ENCODE data around the gene APBA1.

DNA sequence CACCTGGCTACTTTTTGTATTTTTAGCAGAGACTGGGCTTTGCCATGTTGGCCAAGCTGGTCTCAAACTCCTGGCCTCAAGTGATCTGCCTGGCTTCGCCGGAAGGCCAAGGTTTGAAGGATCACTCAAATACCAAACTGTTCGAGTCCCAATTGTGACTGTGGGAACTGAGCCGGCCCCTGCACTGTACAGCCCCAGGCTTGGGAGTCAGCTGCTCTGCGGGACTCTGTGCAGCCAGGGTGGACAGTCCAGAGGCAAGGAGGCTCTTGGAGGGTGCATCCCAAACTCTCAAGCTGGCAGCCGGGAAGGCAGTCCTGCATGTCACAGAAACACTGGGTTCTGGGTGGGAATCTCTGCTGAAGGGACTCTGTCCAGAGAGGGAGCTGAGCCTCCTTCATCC, 238.2 kb downstream of the APBA1 start:
- TF ChIP-seq EZH2 (IDR thresholded peaks at IDR 0.05; ENCODE audit: low read length), result no peak
- TF ChIP-seq, protein P1, sequence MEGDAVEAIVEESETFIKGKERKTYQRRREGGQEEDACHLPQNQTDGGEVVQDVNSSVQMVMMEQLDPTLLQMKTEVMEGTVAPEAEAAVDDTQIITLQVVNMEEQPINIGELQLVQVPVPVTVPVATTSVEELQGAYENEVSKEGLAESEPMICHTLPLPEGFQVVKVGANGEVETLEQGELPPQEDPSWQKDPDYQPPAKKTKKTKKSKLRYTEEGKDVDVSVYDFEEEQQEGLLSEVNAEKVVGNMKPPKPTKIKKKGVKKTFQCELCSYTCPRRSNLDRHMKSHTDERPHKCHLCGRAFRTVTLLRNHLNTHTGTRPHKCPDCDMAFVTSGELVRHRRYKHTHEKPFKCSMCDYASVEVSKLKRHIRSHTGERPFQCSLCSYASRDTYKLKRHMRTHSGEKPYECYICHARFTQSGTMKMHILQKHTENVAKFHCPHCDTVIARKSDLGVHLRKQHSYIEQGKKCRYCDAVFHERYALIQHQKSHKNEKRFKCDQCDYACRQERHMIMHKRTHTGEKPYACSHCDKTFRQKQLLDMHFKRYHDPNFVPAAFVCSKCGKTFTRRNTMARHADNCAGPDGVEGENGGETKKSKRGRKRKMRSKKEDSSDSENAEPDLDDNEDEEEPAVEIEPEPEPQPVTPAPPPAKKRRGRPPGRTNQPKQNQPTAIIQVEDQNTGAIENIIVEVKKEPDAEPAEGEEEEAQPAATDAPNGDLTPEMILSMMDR (optimal IDR thresholded peaks at IDR 0.05 in 1 of 3, IDR thresholded peaks at IDR 0.05 in 1 of 3, conservative IDR thresholded peaks at IDR 0.05 in 1 of 3; ENCODE audit: extremely low read depth in 1 of 3, insufficient read depth in 2 of 3, low read length in 3 of 3), result no peak

All from keratinocyte (primary cell).